PC-9 (cell line): ENCODE measurements around the gene KLK11.

Source experiments
- EZH2 ChIP-seq: fragments of 200-600 bp; sonication (generic); IDR thresholded peaks from 2 replicates; pipeline ENCODE4 v1.8.0; 2017; ENCODE audit warnings: antibody characterized with exemption, low read depth
- TF ChIP-seq, protein P1 (sequence below): fragments of 200-600 bp; sonication (generic); conservative IDR thresholded peaks from 2 replicates; pipeline ENCODE4 v1.6.1; 2017; ENCODE audit warnings: mixed run types, antibody characterized with exemption, mild to moderate bottlenecking, moderate library complexity

DNA sequence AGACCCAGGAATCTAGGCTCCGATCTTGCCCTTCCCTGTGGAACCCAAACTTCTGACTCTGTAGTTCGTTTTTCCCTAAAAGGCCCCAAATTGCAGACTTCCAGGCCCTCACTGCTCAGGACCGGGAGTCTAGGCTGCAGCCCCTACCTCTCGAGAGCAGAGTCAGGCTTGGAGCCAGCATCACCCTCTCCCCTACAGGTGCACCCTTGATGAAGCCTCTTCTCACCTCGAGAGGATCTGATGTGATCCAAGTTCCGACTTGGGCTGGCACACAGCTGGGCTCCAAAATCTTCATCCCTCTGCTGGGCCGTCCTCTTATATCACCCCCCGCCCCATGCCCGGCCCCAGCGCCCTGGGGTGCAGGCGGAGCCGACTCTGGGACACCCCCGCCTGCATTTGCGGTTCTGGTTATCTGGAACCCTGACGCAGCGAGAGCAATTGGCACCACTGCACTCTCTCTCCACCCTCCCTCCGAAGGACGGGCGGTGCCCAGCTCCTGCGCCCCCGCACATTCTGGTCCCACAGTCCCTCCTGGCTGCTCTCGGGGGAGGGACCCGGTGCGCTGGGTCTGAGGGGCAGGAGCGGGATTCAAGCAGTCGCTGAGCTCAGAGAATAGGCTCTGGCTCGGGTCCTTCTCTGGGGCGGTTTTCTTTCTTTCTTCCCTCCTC, 42.7 kb downstream of the KLK11 start, which contains the start of gene KLK7:
- no peak for TF ChIP-seq EZH2
- TF ChIP-seq, protein P1, sequence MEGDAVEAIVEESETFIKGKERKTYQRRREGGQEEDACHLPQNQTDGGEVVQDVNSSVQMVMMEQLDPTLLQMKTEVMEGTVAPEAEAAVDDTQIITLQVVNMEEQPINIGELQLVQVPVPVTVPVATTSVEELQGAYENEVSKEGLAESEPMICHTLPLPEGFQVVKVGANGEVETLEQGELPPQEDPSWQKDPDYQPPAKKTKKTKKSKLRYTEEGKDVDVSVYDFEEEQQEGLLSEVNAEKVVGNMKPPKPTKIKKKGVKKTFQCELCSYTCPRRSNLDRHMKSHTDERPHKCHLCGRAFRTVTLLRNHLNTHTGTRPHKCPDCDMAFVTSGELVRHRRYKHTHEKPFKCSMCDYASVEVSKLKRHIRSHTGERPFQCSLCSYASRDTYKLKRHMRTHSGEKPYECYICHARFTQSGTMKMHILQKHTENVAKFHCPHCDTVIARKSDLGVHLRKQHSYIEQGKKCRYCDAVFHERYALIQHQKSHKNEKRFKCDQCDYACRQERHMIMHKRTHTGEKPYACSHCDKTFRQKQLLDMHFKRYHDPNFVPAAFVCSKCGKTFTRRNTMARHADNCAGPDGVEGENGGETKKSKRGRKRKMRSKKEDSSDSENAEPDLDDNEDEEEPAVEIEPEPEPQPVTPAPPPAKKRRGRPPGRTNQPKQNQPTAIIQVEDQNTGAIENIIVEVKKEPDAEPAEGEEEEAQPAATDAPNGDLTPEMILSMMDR: no peak
